ENCODE data around the gene SFXN5.

DNA sequence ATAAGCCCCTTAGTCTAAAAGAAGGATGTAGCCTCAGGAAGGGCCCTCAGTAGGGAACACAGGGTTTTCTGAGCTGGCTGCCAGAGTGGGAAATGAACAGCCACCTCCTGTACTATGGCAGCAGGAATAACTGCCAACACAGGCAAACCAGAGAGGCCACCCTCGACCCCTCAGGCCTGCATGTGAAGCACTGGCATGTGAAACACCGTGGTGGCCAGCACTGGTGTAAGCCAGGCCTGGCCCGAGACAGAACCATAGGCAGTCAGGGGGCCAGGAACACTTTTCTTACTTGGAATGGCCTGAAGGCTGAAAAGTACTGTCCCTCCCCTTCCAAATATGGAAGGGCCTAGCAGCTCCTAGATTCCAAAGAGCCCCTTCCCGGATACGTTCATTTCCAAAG lies 28.2 kb downstream of the SFXN5 start:
- TF ChIP-seq EZH2 (IDR thresholded peaks at IDR 0.05; ENCODE audit: insufficient read depth, poor library complexity, severe bottlenecking): no peak
- TF ChIP-seq EZH2phosphoT487 (IDR thresholded peaks at IDR 0.05; ENCODE audit: insufficient read depth, low read depth): no peak
